Naive B cell (primary cell): Measurements from ENCODE around the gene OXLD1. TPM values are rescaled to one million over a fixed set of nuclear protein-coding genes. Genes with fewer than 3 reads are reported as not detected.
"Not testable (repeated sequence)": the region's sequence is repeated elsewhere in the genome, so short reads cannot be mapped to it uniquely, and the experiment has no call there.

Experiments used
- ATAC-seq, 2 donors: fragments of 150-1000 bp; cut with Tn5 transposase; 2 replicates each; pipeline ENCODE4 v1.10.0; 2021; ENCODE audit warnings: low read depth in 2 of 2, mild to moderate bottlenecking in 2 of 2, moderate library complexity in 2 of 2
- DNase-seq: peaks from one replicate; pipeline ENCODE4 v3.0.0; 2022
- H3K27ac Mint-ChIP-seq, 6 donors: one replicate each; pipeline ENCODE4 v1.8.0; 2020 to 2022; ENCODE audit warnings: mild to moderate bottlenecking in 6 of 6, mixed read lengths in 6 of 6, moderate library complexity in 5 of 6, inconsistent platforms in 2 of 6
- H3K27me3 Mint-ChIP-seq, 3 donors: one replicate each; pipeline ENCODE4 v1.8.0; 2021 to 2022; ENCODE audit warnings: mixed read lengths in 3 of 3, mild to moderate bottlenecking in 1 of 3
- H3K36me3 Mint-ChIP-seq, 2 donors: one replicate each; pipeline ENCODE4 v1.8.0; 2020 to 2022; ENCODE audit warnings: mixed read lengths in 2 of 2, inconsistent platforms in 1 of 2, mild to moderate bottlenecking in 1 of 2
- H3K4me1 Mint-ChIP-seq, 3 donors: one replicate each; pipeline ENCODE4 v1.8.0; 2020 to 2022; ENCODE audit warnings: mixed read lengths in 3 of 3, inconsistent platforms in 1 of 3, mild to moderate bottlenecking in 1 of 3, moderate library complexity in 1 of 3
- H3K4me3 Mint-ChIP-seq, 8 donors: one replicate each; pipeline ENCODE4 v1.8.0; 2020 to 2022; ENCODE audit warnings: mild to moderate bottlenecking in 8 of 8, mixed read lengths in 8 of 8, moderate library complexity in 8 of 8, inconsistent platforms in 2 of 8
- H3K9me3 Mint-ChIP-seq, 7 donors: one replicate each; pipeline ENCODE4 v1.8.0; 2020 to 2022; ENCODE audit warnings: mixed read lengths in 7 of 7, mild to moderate bottlenecking in 5 of 7, inconsistent platforms in 2 of 7, moderate library complexity in 1 of 7
- polyA plus RNA-seq, 6 donors: library from polyadenylated mRNA; unstranded; fragments of 300-500 nt; fragmentation: Illumina TruSeq; gene quantifications; one replicate each; pipeline ENCODE4 v1.2.3, GENCODE V29; 2021; ENCODE audit warnings: low read depth in 6 of 6

OXLD1 gene
- polyA plus RNA-seq, 6 donors from 2014 or later = 63.9 to 77.5 (median 69.6) TPM

DNA sequence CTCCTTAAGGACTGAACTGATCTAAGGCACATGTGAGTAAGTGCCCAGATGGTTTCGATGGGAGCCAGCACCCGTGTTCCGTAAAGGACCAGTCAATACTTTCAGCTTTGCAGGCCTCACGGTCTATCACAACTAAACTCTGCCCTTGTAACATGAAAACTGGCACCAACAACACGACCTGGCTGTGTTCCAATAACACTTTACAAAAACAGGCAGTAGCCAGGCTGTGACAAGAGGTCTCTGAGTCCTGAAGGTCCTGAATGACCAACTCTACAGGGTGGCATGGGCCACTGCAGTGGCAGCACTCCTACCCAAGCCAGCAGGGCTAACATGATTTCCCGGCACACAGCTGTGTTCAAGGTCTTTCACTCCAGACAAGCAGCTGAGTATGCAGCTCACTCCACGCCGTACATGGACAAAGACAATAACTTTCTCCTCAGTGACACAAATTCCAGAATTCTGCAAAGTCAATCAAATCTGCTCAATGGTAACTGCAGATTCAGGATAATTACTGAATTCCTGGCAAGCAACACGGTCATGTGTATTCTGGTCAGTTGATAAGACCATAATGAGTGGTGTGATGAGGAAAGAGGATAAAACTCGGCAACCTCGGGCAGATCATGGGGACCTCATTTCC is 44.8 kb downstream of the OXLD1 start:
- peak overlapping the region in 1 of 6 donors; percentile 15 for H3K27ac Mint-ChIP-seq

DNA sequence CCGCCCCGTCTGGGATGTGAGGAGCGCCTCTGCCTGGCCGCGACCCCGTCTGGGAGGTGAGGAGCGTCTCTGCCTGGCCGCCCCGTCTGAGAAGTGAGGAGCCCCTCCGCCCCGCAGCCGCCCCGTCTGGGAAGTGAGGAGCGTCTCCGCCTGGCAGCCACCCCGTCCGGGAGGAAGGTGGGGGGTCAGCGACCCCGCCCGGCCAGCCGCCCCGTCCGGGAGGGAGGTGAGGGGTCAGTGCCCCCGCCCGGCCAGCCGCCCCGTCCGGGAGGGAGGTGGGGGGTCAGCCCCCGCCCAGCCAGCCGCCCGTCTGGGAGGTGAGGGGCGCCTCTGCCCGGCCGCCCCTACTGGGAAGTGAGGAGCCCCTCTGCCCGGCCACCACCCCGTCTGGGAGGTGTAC is 48.1 kb downstream of the OXLD1 start:
- H3K9me3 Mint-ChIP-seq, H3K27me3 Mint-ChIP-seq, ATAC-seq, DNase-seq, H3K27ac Mint-ChIP-seq, H3K4me3 Mint-ChIP-seq: not testable (repeated sequence)
- Mint-ChIP-seq H3K36me3 (peaks cover 7 to 12% of the 10 kb centered on the region in 2 donors), H3K4me1 (peaks cover 15 to 17% (median 16%) of the 10 kb centered on the region in 3 donors)

More for the DNA sequence above, 44.8 kb downstream of the OXLD1 start:
- Mint-ChIP-seq H3K4me3 (no peak overlapping the region), H3K27me3 (no peaks in the 10 kb centered on the region), H3K36me3 (peaks cover 26 to 29% of the 10 kb centered on the region in 2 donors), H3K4me1 (peaks cover 7 to 17% (median 17%) of the 10 kb centered on the region in 3 donors), H3K9me3 (peaks cover 0 to 10% (median 7%) of the 10 kb centered on the region in 7 donors)
- DNase-seq (no peak), ATAC-seq (no peak)

DNA sequence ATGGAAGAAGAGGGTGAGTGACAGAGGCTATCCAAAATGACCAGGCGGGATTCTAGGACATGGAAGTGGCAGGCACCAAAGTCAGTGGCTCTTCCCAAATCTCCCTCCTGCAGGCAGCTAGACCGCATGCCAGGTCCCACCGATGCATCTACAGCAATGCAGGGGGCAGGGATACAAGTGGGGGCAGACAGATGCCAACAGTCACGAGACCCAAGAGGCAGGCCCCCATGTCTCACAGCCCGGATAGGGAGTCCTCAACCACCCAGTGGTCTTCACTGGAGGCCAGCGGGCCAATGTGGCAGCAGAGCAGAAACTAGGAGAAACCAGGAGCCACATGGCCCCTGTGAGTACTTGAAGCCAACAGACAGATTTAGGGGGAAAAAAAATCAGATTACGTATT is 49.5 kb downstream of the OXLD1 start:
- peaks cover 15 to 17% (median 16%) of the 10 kb centered on the region in 3 donors for H3K4me1 Mint-ChIP-seq
- H3K27me3 Mint-ChIP-seq = no peaks in the 10 kb centered on the region
- ATAC-seq = no peak
- peak overlapping the region in 1 of 8 donors; percentile 42 for H3K4me3 Mint-ChIP-seq
- no peak overlapping the region for H3K27ac Mint-ChIP-seq
- peaks cover 0 to 1% (median 0%) of the 10 kb centered on the region in 7 donors for H3K9me3 Mint-ChIP-seq
- peaks cover 11 to 18% of the 10 kb centered on the region in 2 donors for H3K36me3 Mint-ChIP-seq
- DNase-seq = no peak

DNA sequence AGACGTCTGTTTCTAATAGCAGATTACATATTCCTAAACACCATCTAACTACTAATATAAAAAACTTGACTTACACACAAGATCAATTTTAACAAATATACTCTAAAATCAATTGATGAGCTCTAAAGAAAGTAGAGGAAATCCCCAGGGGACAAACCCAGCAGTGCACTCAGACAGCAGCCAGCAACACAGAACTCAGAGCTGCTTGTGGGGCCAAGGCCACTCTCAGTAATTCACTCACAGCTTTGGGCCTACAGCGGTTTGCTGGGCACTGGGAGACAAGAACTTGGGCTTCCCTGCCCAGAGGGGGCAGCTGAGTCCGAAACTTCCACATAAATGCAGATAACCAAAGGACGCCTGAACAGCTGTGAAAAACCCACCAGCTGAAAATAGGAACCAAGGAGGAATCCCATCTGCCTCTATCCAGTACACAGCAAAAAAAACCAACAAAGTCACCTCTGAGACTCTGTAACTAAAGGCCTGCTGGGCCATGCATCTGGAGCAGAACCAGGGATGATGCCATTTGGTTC is 50.9 kb downstream of the OXLD1 start:
- Mint-ChIP-seq H3K4me1 (peaks cover 15 to 17% (median 16%) of the 10 kb centered on the region in 3 donors), H3K9me3 (peaks cover 0 to 1% (median 0%) of the 10 kb centered on the region in 7 donors), H3K27ac (no peak overlapping the region), H3K4me3 (no peak overlapping the region), H3K27me3 (no peaks in the 10 kb centered on the region), H3K36me3 (peaks cover 4 to 10% of the 10 kb centered on the region in 2 donors)
- ATAC-seq = no peak
- no peak for DNase-seq

Other genes with a start within 250 kb of the OXLD1 start
- 1,000 to 10,000 TPM in 1 of 6 donors, 100 to 1,000 TPM in 5; 664 to 1,094 (median 872) TPM for gene ACTG1, start 153.8 kb downstream of the OXLD1 start, polyA plus RNA-seq
- gene FSCN2, start 138.2 kb downstream of the OXLD1 start, polyA plus RNA-seq = under 1 TPM in 5 of 6 donors, not detected in 1; 0.17 to 0.59 (median 0.39) TPM
- gene FAAP100, start 114.3 kb downstream of the OXLD1 start, polyA plus RNA-seq = 10 to 100 TPM; 12.5 to 31.2 (median 15.1) TPM
- gene NPLOC4, start 29.5 kb downstream of the OXLD1 start, polyA plus RNA-seq = 10 to 100 TPM; 49.2 to 76.6 (median 57.7) TPM
- under 1 TPM in 5 of 6 donors, not detected in 1; 0.34 to 0.92 (median 0.86) TPM for gene TSPAN10, start 29.4 kb downstream of the OXLD1 start, polyA plus RNA-seq
- gene PDE6G, start 10.1 kb downstream of the OXLD1 start, polyA plus RNA-seq = 10 to 100 TPM in 1 of 6 donors, 1 to 10 TPM in 5; 2.1 to 16.1 (median 5.1) TPM
- gene CCDC137, start 132 bp upstream of the OXLD1 start, polyA plus RNA-seq = 10 to 100 TPM in 4 of 6 donors, 1 to 10 TPM in 2; 3.2 to 29.4 (median 12.3) TPM
- gene ARL16, start 17.2 kb upstream of the OXLD1 start, polyA plus RNA-seq = 100 to 1,000 TPM in 1 of 6 donors, 10 to 100 TPM in 5; 32.8 to 101 (median 37.6) TPM
- gene HGS, start 17.4 kb upstream of the OXLD1 start, polyA plus RNA-seq = 10 to 100 TPM; 11.3 to 47.6 (median 21.7) TPM
- gene MRPL12, start 36.8 kb upstream of the OXLD1 start, polyA plus RNA-seq = 10 to 100 TPM; 33.7 to 51.6 (median 42.3) TPM
- gene SLC25A10, start 45.7 kb upstream of the OXLD1 start, polyA plus RNA-seq = 1 to 10 TPM in 4 of 6 donors, under 1 TPM in 1, not detected in 1; 0.92 to 5.0 (median 2.3) TPM
- not detected for gene GCGR, start 137.5 kb upstream of the OXLD1 start, polyA plus RNA-seq
- gene MCRIP1, start 166.7 kb upstream of the OXLD1 start, polyA plus RNA-seq = 100 to 1,000 TPM in 1 of 6 donors, 10 to 100 TPM in 5; 66.2 to 114 (median 77.4) TPM
- gene PPP1R27, start 168.4 kb upstream of the OXLD1 start, polyA plus RNA-seq = under 1 TPM in 2 of 6 donors, not detected in 4; 0.18 to 0.64 TPM
- gene P4HB, start 193.9 kb upstream of the OXLD1 start, polyA plus RNA-seq = 100 to 1,000 TPM; 139 to 192 (median 158) TPM
- gene ARHGDIA, start 204.7 kb upstream of the OXLD1 start, polyA plus RNA-seq = 100 to 1,000 TPM in 1 of 6 donors, 10 to 100 TPM in 5; 42.9 to 116 (median 78.3) TPM
- 10 to 100 TPM; 25.5 to 53.9 (median 41.7) TPM for gene ALYREF, start 225.0 kb upstream of the OXLD1 start, polyA plus RNA-seq
- gene ANAPC11, start 225.1 kb upstream of the OXLD1 start, polyA plus RNA-seq = 100 to 1,000 TPM; 208 to 260 (median 218) TPM
- under 1 TPM in 1 of 6 donors, not detected in 5; 0.24 TPM for gene NPB, start 235.6 kb upstream of the OXLD1 start, polyA plus RNA-seq
- 10 to 100 TPM; 19.0 to 28.4 (median 21.2) TPM for gene PCYT2, start 244.8 kb upstream of the OXLD1 start, polyA plus RNA-seq